ENCODE measurements around the gene ABCC10. TPM values are rescaled to one million over a fixed set of nuclear protein-coding genes. Genes with fewer than 3 reads are reported as not detected.

Gene ABCC10
- total RNA-seq, 2 donors from 2014 or later, result 18.0 to 38.1 TPM

- H3K9me3 ChIP-seq, result no peaks in the 10 kb centered on the region
- H3K27me3 ChIP-seq (replicated peaks; ENCODE audit: insufficient read depth), result no peaks in the 10 kb centered on the region
- peaks cover 26% of the 10 kb centered on the region for H3K4me1 ChIP-seq (replicated peaks)
- no peak overlapping the region for H3K4me3 ChIP-seq
- intact Hi-C loops (cut with DNase I), result loop anchor here (10.0 kb wide), 1 partner anchor 229 kb away; no protein-coding TSS in a partner anchor
- no peaks in the 10 kb centered on the region for H3K36me3 ChIP-seq
- no peak overlapping the region for H3K27ac ChIP-seq
- DNase-seq (ENCODE audit: low spot score), result no peak
- WGBS, result 74% methylated on average over 7 of the region's 7 CpGs
- TF ChIP-seq CTCF (IDR thresholded peaks at IDR 0.05) (no peak), POLR2AphosphoS5 (IDR thresholded peaks at IDR 0.05) (no peak), POLR2A (IDR thresholded peaks at IDR 0.05) (no peak)
Observed at GRCh38 chr6:43493833-43494232, 66.5 kb downstream of the ABCC10 start.

GRCh38 chr6:43494321-43494720 lies 67.0 kb downstream of the ABCC10 start:
- Histone ChIP-seq H3K27me3 (replicated peaks; ENCODE audit: insufficient read depth) (no peaks in the 10 kb centered on the region), H3K4me3 (no peak overlapping the region), H3K4me1 (replicated peaks) (peaks cover 27% of the 10 kb centered on the region), H3K9me3 (no peaks in the 10 kb centered on the region), H3K27ac (no peak overlapping the region), H3K36me3 (no peaks in the 10 kb centered on the region)
- no peak for DNase-seq (ENCODE audit: low spot score)
- intact Hi-C loops (cut with DNase I), result loop anchor here (10.0 kb wide), 1 partner anchor 230 kb away; no protein-coding TSS in a partner anchor
- TF ChIP-seq POLR2AphosphoS5 (IDR thresholded peaks at IDR 0.05), result no peak
- TF ChIP-seq CTCF (IDR thresholded peaks at IDR 0.05), result no peak
- TF ChIP-seq POLR2A (IDR thresholded peaks at IDR 0.05), result no peak
- 98% methylated on average over 6 of the region's 6 CpGs for WGBS

- WGBS, result 98% methylated on average over 4 of the region's 4 CpGs
Observed at GRCh38 chr6:43494766-43495165, 67.4 kb downstream of the ABCC10 start.

GRCh38 chr6:43495409-43495941 lies 68.1 kb downstream of the ABCC10 start:
- H3K9me3 ChIP-seq, result no peaks in the 10 kb centered on the region
- intact Hi-C loops (cut with DNase I), result loop anchor here (10.0 kb wide), 1 partner anchor 231 kb away; no protein-coding TSS in a partner anchor
- TF ChIP-seq POLR2A (IDR thresholded peaks at IDR 0.05), result no peak
- peak in 3 of 4 experiments; percentile 30 to 57 (median 35) for TF ChIP-seq CTCF (IDR thresholded peaks at IDR 0.05)
- no peak for TF ChIP-seq POLR2AphosphoS5 (IDR thresholded peaks at IDR 0.05)
- H3K4me3 ChIP-seq, result no peak overlapping the region
- DNase-seq (ENCODE audit: low spot score), result no peak
- peaks cover 34% of the 10 kb centered on the region for H3K4me1 ChIP-seq (replicated peaks)
- H3K27me3 ChIP-seq (replicated peaks; ENCODE audit: insufficient read depth), result no peaks in the 10 kb centered on the region
- H3K27ac ChIP-seq, result peak overlapping the region; percentile 58 to 72
- H3K36me3 ChIP-seq, result no peaks in the 10 kb centered on the region
- 31% methylated on average over 4 of the region's 4 CpGs for WGBS

More at GRCh38 chr6:43494766-43495165, 67.4 kb downstream of the ABCC10 start:
- H3K4me3 ChIP-seq, result no peak overlapping the region
- H3K4me1 ChIP-seq (replicated peaks), result peaks cover 31% of the 10 kb centered on the region
- DNase-seq (ENCODE audit: low spot score), result no peak
- no peaks in the 10 kb centered on the region for H3K9me3 ChIP-seq
- intact Hi-C loops (cut with DNase I), result loop anchor here (10.0 kb wide), 1 partner anchor 230 kb away; no protein-coding TSS in a partner anchor
- no peaks in the 10 kb centered on the region for H3K27me3 ChIP-seq (replicated peaks; ENCODE audit: insufficient read depth)
- no peak for TF ChIP-seq POLR2A (IDR thresholded peaks at IDR 0.05)
- TF ChIP-seq POLR2AphosphoS5 (IDR thresholded peaks at IDR 0.05), result no peak
- no peak for TF ChIP-seq CTCF (IDR thresholded peaks at IDR 0.05)
- no peaks in the 10 kb centered on the region for H3K36me3 ChIP-seq
- peak overlapping the region in 1 of 2 donors; percentile 58 for H3K27ac ChIP-seq
